GM12865 (cell line): ENCODE results near the gene KDM3B.

Experiments
- DNase-seq: peaks from one replicate; pipeline ENCODE4 v3.0.0; 2010; ENCODE audit warnings: low read depth
- H3K4me3 ChIP-seq: 2 replicates; pipeline ENCODE4 v1.5.1; 2011; ENCODE audit warnings: mild to moderate bottlenecking, low read depth, low read length, control low read depth
- TF ChIP-seq, protein P1 (sequence below): IDR thresholded peaks from 2 replicates; pipeline ENCODE4 v1.5.1; 2011; ENCODE audit warnings: low read length, control low read depth, low read depth, inconsistent platforms; ENCODE audit not compliant: insufficient read depth; ENCODE audit errors: missing control alignments

The KDM3B gene

DNA sequence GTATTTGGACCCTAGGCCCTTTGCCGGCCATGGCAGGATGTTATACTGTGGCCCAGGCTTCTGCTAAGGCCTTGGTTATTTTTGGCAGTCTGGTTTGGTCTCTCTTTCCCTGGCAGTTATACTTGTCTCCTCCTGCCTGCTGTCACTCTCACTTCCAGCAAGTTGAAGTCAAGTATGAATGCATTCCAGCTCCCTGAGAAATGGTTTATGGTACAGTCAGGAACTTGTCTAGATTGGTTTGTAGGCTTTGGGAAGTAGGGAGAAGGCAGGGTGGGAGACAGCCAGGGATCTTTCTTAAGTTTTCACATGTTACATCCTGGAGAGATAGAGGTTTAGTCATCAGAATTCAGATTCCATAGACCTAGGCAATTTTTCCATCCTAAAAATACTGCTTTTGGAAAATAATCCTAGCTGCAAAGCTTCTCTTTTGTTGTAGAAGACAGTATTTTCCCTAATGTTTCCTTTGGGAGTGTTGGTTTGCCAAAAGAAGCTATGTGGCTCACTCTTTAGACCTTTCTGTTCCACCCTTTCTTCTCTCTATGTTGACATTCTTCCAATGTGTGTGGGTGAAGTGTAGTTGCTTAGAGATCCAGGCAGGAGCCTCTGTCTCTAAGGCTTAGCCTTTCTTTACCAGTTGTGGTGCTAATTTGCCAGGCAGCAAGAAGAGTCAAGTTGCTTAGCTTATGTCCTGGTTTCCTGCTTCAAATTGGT lies 2.5 kb upstream of the KDM3B start:
- DNase-seq, result no peak

DNA sequence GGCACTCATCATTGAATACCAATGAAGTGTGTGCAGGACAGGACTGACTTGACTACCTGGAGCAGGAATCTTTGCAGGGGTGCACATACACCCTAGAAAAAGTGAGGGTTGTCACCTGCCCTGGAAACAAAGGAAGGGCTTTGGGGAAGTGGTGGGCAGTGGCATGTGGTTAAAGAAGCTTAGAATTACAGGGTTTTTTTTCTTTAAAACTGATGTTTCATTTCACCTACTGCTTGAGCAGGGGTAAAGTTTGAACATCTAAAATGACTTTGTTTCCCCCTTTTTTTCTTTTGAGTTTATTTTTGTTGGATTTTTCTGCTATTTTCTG lies 2.0 kb upstream of the KDM3B start:
- TF ChIP-seq, protein P1, sequence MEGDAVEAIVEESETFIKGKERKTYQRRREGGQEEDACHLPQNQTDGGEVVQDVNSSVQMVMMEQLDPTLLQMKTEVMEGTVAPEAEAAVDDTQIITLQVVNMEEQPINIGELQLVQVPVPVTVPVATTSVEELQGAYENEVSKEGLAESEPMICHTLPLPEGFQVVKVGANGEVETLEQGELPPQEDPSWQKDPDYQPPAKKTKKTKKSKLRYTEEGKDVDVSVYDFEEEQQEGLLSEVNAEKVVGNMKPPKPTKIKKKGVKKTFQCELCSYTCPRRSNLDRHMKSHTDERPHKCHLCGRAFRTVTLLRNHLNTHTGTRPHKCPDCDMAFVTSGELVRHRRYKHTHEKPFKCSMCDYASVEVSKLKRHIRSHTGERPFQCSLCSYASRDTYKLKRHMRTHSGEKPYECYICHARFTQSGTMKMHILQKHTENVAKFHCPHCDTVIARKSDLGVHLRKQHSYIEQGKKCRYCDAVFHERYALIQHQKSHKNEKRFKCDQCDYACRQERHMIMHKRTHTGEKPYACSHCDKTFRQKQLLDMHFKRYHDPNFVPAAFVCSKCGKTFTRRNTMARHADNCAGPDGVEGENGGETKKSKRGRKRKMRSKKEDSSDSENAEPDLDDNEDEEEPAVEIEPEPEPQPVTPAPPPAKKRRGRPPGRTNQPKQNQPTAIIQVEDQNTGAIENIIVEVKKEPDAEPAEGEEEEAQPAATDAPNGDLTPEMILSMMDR, result no peak
- no peak for DNase-seq
- H3K4me3 ChIP-seq, result no peak overlapping the region

More for the DNA sequence above, 2.5 kb upstream of the KDM3B start:
- TF ChIP-seq, protein P1, result no peak
- H3K4me3 ChIP-seq, result no peak overlapping the region

GRCh38 chr5:138351056-138351455 lies 1.4 kb upstream of the KDM3B start:
- DNase-seq, result no peak
- TF ChIP-seq, protein P1, result no peak

GRCh38 chr5:138351517-138351916 lies 968 bp upstream of the KDM3B start:
- TF ChIP-seq, protein P1, result no peak
- H3K4me3 ChIP-seq, result no peak overlapping the region
- DNase-seq, result no peak

More at GRCh38 chr5:138351056-138351455, 1.4 kb upstream of the KDM3B start:
- H3K4me3 ChIP-seq, result no peak overlapping the region

- peak overlapping the region; percentile 64 for H3K4me3 ChIP-seq
- TF ChIP-seq, protein P1, result peak; percentile 48
- peak; percentile 79 for DNase-seq
Measured at GRCh38 chr5:138352722-138353559, 456 bp downstream of the KDM3B start.

DNA sequence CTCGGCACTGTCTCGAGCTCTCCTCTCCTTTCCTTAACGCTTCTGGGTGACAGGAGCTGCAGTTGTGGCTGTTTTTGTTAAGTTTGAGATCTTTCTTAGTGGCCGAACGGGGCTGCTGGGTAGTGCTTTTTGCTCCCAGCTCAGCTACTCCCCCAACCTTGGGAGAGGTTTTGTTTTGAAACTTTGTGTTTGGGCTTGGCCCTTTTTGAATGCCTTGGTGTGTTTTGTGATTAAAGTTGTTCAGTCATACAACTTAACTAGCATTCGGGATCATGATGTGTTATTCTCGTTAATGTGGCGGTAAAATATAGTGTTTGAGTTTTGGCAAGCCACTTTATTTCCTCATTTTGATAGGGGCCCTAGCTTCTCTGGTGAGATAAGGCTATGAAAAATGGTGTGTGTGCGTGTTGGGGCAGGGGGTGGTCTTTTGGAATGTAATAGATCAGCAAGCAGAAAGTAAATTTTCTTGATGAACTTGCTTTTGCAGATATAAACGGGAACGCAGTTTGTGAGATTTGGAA lies 1.1 kb downstream of the KDM3B start:
- DNase-seq, result no peak
- H3K4me3 ChIP-seq, result peak overlapping the region; percentile 64
- TF ChIP-seq, protein P1, result no peak

- TF ChIP-seq, protein P1, result no peak
- DNase-seq, result no peak
- peak overlapping the region; percentile 64 for H3K4me3 ChIP-seq
Measured at GRCh38 chr5:138354387-138354786, 1.9 kb downstream of the KDM3B start.
